Measurements from ENCODE around the gene EXT2. TPM values are rescaled to one million over a fixed set of nuclear protein-coding genes. Genes with fewer than 3 reads are reported as not detected.

EXT2 gene
- total RNA-seq, 1 experiment from 2014 or later = 42.9 TPM

- no peak overlapping the region for H2AK5ac ChIP-seq (ENCODE audit: insufficient read length, low read length)
- H3K4ac ChIP-seq (ENCODE audit: low read depth, low read length) = no peak overlapping the region
- no peak overlapping the region for H4K8ac ChIP-seq (replicated peaks; ENCODE audit: insufficient read length, low read depth, low read length)
- H3K79me2 ChIP-seq (ENCODE audit: insufficient read depth, low read length) = no peaks in the 10 kb centered on the region
- H3K4me1 Mint-ChIP-seq = peaks cover 34 to 41% of the 10 kb centered on the region in 2 experiments
- no peak overlapping the region for H3K4me3 Mint-ChIP-seq
- no peak overlapping the region for H2BK12ac ChIP-seq (ENCODE audit: insufficient read length, low read depth, low read length)
- H2BK120ac ChIP-seq (ENCODE audit: low read depth, low read length, poor library complexity, severe bottlenecking) = no peak overlapping the region
- TF ChIP-seq, protein P1, sequence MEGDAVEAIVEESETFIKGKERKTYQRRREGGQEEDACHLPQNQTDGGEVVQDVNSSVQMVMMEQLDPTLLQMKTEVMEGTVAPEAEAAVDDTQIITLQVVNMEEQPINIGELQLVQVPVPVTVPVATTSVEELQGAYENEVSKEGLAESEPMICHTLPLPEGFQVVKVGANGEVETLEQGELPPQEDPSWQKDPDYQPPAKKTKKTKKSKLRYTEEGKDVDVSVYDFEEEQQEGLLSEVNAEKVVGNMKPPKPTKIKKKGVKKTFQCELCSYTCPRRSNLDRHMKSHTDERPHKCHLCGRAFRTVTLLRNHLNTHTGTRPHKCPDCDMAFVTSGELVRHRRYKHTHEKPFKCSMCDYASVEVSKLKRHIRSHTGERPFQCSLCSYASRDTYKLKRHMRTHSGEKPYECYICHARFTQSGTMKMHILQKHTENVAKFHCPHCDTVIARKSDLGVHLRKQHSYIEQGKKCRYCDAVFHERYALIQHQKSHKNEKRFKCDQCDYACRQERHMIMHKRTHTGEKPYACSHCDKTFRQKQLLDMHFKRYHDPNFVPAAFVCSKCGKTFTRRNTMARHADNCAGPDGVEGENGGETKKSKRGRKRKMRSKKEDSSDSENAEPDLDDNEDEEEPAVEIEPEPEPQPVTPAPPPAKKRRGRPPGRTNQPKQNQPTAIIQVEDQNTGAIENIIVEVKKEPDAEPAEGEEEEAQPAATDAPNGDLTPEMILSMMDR (conservative IDR thresholded peaks at IDR 0.05) = no peak
- H4K20me1 ChIP-seq (ENCODE audit: control insufficient read depth, insufficient read depth, insufficient read length) = no peaks in the 10 kb centered on the region
- H4K5ac ChIP-seq (ENCODE audit: insufficient read length, low read depth, low read length) = no peak overlapping the region
- no peak overlapping the region for H3K9ac ChIP-seq (ENCODE audit: extremely low read depth, insufficient read length, low read length)
- no peaks in the 10 kb centered on the region for H3K9me3 ChIP-seq (ENCODE audit: control insufficient read depth, low read depth, low read length)
- H2BK5ac ChIP-seq (ENCODE audit: insufficient read length, low read length) = no peak overlapping the region
- no peak overlapping the region for H3K14ac ChIP-seq (ENCODE audit: insufficient read depth, low read length)
- WGBS (ENCODE audit: extremely low coverage, insufficient read length, low lambda C conversion rate) = no CpG with 5 or more reads among the region's 4 CpGs
- no peak overlapping the region for H2AFZ ChIP-seq (ENCODE audit: low read length)
- H3K4me1 ChIP-seq (ENCODE audit: insufficient read depth, low read length) = peaks cover 13% of the 10 kb centered on the region; the same call in 1 of the 2 replicates
- DNase-seq = no peak
- H3K27ac ChIP-seq (ENCODE audit: insufficient read length, low read depth, low read length) = no peak overlapping the region
- peaks cover 0 to 2% of the 10 kb centered on the region in 2 experiments; a peak in 1 of 5 replicates for H3K9me3 Mint-ChIP-seq
- H3K23me2 ChIP-seq (ENCODE audit: insufficient read length, low read depth, low read length, poor library complexity, severe bottlenecking) = no peaks in the 10 kb centered on the region
- no peaks in the 10 kb centered on the region for H3K27me3 Mint-ChIP-seq (ENCODE audit: low read depth)
- H3K27ac Mint-ChIP-seq = no peak overlapping the region
- no peak overlapping the region for H3K23ac ChIP-seq (ENCODE audit: insufficient read length, low read depth, low read length)
- no peak overlapping the region for H3K56ac ChIP-seq (ENCODE audit: insufficient read length, low read depth, low read length)
- H3K27me3 ChIP-seq (ENCODE audit: insufficient read depth, low read length) = no peaks in the 10 kb centered on the region
- H2BK15ac ChIP-seq (ENCODE audit: low read depth, low read length) = no peak overlapping the region
- H3K18ac ChIP-seq (ENCODE audit: insufficient read length, low read depth, low read length) = no peak overlapping the region
- peaks cover 13 to 28% (median 14%) of the 10 kb centered on the region in 3 experiments for H3K36me3 Mint-ChIP-seq (ENCODE audit: insufficient read depth in 1 of 3, low read depth in 3 of 3)
- H3K4me2 ChIP-seq (ENCODE audit: insufficient read depth, insufficient read length, low read length) = no peak overlapping the region
- H3T11ph ChIP-seq (ENCODE audit: low read length) = no peak overlapping the region
- no peaks in the 10 kb centered on the region for H3K79me1 ChIP-seq (ENCODE audit: insufficient read depth, low read depth, low read length, poor library complexity, severe bottlenecking)
- H2BK20ac ChIP-seq (ENCODE audit: low read depth, low read length, poor library complexity, severe bottlenecking) = no peak overlapping the region
- H4K91ac ChIP-seq (ENCODE audit: insufficient read length, low read depth, low read length) = no peak overlapping the region
Observed at GRCh38 chr11:44246726-44247125, 151.2 kb downstream of the EXT2 start.
